HepG2 (cell line): Measurements from ENCODE around the gene STIP1.

Experiments
- FOXA1 ChIP-seq, 2 experiments: fragments of 450-650 bp in 1 of 2; sonication (generic) in 1 of 2; formaldehyde crosslinking in 1 of 2; IDR thresholded peaks; 2 replicates each; pipeline versions ENCODE4 v1.4.0 to v1.6.1; 2016 to 2020; ENCODE audit warnings: missing genetic modification reagents in 1 of 2
- ZFP41 ChIP-seq: sonication (generic); formaldehyde crosslinking; IDR thresholded peaks from 2 replicates; pipeline ENCODE4 v1.4.0; 2020; ENCODE audit warnings: mild to moderate bottlenecking, missing genetic modification reagents, borderline replicate concordance
- ZNF816 ChIP-seq: sonication (generic); formaldehyde crosslinking; IDR thresholded peaks from 2 replicates; pipeline ENCODE4 v1.8.0; 2022; ENCODE audit warnings: missing genetic modification reagents, mild to moderate bottlenecking, borderline replicate concordance

- TF ChIP-seq ZNF816 (CRISPR knock-in tag) (no peak), ZFP41 (CRISPR knock-in tag) (no peak), FOXA1 (IDR thresholded peaks at IDR 0.05) (no peak), FOXA1 (CRISPR knock-in tag; IDR thresholded peaks at IDR 0.05) (no peak)
These were observed 22.3 kb downstream of the STIP1 start for GRCh38 chr11:64208086-64208795.
